Stimulated activated CD4-positive, alpha-beta T cell treated with anti-CD3 and anti-CD28 coated beads, TNF-alpha, amount 100 ng/mL, for 48 hours (primary cell): ENCODE data around the gene PDE4D.
"Not testable (repeated sequence)": the region's sequence is repeated elsewhere in the genome, so short reads cannot be mapped to it uniquely, and the experiment has no call there.

ENCODE experiments used
- DNase-seq, 3 donors: peaks; one replicate each; pipeline ENCODE4 v3.0.0-alpha.2; 2020; ENCODE audit warnings: low read depth in 3 of 3

Gene PDE4D

DNA sequence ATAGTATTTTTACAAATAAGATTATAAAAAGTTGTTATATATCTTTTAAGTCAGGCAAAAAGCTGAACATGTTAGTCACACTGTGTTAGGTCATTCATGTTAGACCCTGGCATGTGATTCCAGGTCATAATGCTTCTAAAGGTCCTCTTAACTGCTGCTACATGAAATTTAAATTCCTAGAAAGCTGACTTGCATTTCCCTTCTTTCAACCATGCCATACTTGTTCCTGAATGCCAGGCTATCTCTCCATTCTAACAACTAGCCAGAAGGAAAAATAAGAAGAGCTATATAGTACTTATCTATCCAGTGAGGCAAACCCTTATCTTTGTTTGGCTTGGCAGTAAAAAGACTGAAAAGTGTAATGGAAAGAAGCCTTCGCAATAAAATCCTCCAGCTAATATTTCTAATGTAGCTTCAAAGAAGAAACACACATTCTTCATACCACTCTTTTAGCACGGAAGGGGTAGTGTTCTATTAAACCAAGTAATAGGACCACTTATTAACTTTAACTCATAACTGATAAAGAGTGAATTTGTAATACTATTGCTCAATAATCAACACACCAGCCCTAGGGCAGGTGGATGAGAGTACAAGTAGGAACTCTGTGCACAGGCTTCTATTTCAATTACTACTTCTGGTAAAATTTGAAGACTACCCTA, 310.2 kb downstream of the PDE4D start:
- no peak for DNase-seq

DNA sequence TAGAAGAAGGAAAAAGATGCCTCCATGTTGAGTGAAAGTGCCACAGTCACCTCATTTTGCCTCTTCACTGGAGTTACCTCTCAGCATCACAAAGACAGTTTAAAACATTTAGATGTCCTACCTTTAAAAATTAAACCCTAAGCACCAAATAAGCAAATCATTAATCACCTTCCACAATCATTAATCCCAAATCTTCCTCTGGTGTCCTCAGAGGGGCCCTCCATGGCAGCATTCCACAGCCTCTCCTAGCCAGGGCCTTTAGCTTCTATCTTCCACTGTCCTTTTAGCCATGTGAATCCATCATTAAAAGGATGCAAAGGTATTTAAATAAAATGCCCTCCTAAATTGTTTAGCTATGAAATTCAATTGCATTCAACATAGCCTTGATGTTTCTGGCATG, 310.8 kb downstream of the PDE4D start:
- no peak for DNase-seq

DNA sequence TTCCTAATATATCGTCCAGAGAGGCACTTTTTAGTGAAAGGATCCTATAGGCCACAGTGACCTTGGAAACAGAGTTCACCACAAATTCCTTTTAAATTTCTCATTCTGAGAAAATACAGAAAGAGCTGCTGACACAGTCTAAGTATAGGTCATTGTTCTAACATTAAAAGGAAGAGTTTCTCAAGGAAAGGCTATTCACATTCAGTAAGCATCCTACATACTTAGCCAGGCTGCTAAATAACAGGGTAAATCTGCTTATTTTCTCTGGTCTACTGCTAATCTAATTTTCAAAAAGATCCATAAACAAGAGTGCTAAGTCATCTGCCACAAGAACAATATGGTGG, 313.7 kb downstream of the PDE4D start:
- DNase-seq = no peak

DNA sequence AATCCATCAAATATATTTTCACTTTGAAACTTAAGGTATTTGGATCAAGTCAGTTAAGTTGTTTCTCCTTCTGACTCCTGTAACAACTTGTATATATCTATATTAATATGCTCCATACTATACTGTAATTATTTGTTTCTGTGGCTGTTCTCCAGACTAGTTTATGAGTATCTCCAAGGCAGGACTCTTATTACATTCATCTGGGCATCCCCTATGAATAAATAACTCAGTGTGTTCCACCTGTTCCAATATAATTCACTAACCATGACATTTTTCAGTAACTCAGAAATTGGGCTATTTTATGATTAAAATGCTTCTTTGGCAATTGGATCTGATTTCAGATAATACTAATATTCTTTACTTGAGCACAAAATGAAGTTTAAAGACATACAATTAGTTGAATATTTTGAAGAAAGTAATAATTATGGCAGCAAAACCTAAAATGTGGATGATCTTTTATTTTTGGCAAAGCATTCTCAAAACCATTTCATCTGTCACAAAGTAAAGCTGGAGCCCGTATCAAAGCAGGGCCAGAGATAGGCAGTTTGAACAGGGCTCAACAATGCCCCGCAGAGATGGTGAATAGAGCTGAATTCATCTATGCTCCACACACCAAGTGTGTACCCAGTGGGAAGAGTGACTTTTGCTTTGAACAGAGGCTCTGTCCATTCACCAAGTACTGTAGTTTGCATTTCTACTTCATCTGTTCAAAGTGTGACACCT, 314.3 kb downstream of the PDE4D start:
- DNase-seq = no peak

DNA sequence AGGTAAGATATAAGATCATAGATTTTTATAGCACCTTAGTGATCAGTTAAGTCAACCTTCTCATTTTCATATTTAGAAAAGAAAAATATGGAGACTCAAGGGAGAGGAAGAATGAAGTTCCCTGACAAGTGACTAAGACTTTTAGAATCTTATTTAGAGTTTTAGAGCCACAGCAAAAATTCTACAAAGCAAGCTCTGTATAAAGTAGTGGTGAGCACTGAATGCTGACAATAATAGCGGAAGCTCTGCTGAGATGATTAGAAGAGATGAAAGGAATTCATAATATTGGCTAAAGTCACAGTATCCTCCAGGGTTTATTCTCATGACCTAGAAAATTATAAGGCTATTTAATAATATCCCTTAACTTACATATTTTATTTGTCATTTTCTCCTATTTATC, 316.0 kb downstream of the PDE4D start:
- DNase-seq = no peak

DNA sequence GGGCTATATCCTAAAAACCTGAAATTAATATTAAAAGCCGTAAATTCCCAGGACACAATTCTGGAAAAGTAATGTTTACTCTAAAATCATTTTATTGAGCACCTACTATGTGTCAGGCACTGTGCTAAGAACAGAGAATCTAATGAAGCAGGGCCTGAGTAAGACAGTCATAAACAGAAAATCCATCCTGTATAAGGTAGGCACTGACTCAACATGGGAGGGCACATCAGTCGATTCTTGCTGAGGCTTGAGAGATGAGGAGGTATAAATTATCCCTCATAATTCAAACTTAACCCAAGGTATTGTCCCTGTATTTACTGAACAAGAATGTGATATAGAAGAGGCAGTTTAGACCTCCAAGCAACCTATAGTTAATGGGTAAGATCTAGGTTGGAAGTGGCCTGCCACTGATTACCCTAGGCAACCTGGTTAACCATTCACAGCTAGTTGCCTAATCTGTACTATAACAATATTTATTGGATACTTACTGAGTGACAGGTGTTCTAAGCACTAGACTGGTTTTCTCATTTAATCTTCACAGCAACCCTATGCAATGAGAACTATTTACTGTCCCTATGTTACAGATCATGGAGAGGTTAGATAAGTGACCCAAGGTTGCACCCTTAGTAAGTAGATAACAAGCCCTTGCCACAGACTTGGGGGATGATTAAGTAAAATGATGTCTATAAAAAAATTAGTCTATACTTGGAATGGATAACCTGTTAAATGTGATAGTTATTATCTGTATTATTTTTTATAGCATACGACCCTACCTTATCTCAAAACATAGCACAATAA, 317.7 kb downstream of the PDE4D start:
- DNase-seq = no peak

DNA sequence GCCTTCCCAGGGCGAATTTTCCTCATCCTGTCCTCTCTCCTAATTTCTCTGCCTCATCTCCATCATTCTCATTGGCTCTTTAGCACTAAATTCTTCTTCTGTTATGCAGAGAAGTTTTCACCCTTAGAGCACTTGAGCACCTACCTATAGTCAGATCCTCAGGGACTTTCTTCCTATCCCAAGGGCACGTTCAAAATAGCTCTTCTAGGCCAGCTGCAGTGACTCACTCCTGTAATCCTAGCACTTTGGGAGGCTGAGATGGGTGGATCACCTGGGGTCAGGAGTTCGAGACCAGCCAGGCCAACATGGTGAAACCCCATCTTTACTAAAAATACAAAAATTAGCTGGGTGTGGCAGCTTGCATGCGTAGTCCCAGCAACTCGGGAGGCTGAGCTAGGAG, 320.0 kb downstream of the PDE4D start:
- DNase-seq = not testable (repeated sequence)

DNA sequence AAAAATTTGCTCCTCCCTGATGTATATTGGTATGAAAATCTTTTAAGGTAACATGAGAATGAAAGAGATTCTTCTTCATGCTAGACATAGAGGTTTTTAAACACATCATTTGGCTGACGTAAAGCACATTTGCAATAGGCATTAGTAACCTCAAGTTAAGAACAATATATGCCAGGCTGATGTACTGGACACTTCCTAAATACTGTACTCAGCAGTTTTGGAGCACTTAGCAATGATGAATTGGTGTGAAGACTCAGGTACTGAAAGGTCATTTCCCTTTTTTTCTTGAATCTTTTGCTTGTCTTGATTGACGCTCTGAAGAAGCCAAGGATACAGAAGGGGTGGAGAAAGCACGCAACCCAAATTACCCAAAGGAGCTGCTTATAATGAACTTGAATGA, 322.5 kb downstream of the PDE4D start:
- no peak for DNase-seq

DNA sequence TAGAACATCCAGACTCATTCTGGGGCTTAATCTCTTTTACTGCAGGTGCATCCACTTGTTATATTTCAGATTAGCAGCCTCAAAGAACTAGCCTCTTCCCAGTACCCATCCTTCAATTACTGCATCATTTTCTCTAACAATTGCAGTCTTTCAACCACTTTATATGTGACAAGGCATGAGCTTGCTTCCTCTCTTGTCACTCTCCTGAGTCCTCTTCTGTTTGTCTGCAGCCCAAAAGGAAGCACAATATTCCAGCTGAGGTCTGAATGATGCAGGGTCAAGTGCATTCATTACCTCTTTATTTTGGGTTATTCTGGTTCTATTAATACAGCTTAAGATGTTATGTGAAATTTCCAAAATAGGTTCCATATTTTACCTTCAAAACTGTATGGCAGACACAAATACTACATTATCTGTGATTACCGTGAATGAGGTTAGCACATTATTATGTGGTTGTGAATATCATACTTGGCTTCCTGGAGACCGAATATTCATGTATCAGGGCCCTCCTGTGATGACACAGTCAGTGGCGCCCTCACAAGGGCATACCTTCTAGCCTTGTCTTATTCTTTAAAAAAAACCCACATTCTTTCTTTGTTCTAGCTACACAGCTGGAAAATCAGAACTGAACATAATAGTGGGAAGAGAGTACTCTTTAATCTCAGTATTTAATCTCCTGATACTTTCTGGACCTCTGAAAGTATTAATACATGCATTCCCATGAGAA, 323.8 kb downstream of the PDE4D start:
- no peak for DNase-seq

DNA sequence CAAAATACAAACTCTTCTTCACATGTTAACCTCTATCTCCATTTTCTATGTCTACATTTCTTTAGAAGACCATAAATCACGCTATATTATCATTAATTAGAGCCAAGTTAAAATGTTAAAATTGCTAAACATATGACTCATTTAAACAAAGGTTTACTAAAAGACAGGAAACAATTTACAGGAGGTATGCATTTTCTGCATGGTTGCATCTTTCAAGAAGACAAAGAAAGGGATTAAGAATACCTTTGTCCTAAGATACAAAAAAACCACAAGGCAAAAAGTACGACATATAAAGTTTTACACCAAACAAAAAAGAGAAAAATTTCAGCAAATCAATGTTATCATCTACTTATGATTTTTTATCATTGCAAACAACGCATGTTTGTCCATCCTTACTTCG, 324.4 kb downstream of the PDE4D start:
- no peak for DNase-seq

DNA sequence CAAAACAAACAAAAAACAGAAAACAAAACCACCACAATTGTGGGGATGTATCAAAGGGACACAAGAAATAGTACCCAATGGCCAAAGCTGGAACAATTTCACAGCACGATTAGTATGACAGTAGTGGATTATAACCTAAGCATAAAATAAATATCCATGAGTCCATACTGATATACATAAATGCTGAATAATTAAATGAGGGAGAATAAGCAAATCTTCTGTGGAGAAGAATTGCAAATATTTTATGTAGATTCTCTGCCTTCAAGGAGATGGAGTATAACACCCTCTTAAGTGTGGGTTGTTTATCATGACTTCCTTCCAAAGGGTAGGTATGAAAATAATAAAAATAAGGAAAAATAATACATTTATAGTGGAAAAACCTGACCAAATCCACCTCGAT, 325.4 kb downstream of the PDE4D start:
- no peak for DNase-seq

DNA sequence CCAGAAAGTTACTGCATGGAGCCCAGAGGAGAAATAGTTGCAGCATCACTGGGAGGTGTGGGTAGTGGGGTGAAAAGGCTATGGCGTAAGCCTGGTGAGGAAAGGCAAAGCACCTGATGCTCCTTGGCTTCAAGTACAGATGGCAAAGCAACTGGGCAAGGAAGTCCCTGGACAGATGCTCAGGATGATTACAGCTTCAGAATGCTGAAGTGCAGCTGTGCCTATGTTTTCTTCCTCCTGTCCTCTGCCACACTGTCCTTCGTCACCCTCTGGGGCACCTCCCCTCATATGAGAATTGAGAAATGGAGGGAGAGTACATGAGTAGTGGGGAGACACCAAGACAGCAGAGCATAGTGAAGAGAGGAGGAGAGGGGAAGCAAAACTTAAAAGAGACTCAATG, 328.0 kb downstream of the PDE4D start:
- DNase-seq = no peak

DNA sequence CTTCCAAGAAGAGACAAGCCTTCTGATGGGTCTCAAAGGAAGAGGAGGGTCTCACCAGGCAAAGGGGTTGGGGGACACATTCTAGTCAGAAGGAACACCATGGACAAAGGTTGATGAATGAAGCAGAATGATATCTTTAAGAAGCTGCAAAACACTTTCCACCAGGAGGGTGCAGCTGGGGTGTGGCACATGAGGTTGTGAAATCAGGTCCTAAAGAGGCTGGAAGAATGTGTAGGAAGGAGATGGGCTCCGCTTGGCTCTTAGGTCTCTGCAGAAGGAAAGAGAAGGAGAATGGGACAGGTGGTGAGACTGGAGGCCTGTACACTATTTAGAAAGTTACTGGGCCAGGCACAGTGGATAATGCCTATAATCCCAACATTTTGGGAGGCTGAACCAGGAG, 328.6 kb downstream of the PDE4D start:
- DNase-seq = no peak

DNA sequence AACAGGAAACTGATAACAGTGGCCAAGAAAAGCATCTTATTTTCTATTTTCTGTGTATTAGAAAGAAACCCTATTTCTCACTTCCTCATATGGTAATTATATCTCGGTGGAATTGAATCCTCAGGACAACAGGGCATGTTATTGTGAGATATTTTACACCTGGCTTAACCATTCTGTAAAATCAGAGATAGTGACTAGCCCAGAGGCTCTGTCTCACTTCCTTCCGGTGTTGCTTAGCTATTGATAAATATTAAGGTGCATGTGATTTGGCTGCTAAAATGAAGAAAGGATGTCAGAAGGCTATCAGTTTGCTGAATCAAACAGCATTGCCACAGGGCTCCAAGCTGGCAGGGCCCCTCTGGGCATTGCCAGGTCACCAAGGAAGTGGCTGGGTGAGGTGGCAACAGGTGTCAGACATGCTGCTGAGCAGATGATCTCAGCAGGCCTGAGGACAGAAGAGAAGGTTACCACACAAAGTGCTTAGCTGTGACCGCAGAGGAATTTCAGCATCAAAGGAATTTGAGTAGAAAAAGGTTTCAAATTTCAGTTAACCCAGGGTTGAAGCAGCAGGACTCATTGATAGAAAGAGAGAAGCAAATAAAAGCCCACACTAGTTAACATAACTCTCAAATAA, 330.7 kb downstream of the PDE4D start:
- DNase-seq = no peak

DNA sequence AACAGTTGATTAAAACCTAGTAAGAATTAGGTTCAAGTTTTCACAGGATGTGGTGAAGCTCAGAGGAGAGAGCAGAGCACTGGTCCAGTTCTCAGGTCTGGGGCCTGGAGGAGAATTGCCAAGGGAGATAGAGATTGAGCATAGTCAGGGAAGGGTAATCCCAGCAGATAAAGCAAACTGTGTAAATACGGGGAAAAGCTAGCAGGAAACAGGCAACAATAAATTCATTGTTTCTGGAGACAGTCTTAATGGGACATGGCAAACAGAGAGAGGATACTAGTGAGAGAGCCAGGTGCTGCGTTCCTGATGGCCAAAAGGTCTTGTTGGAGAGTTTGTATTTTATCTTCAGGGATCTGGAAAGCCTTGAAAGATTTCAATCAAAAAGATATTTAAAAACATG, 333.0 kb downstream of the PDE4D start:
- no peak for DNase-seq

DNA sequence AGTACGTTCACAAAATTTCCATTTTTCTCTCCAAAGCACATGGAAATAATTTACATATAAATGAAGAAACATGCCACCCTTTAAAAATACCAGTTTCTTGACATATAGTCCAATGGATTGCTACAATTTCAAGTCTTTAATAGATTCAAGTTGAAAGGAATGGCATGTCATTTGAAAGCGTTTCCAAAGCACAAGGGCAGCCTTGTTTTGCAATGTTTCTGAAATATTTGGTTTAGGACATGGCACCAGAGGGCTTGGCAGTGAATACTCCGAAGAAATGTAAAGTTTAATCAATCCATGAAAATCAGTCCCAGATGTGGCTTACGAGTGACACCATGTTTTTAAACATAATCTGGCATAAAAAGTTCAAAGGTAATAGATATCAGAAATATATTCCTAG, 333.7 kb downstream of the PDE4D start:
- DNase-seq = no peak

DNA sequence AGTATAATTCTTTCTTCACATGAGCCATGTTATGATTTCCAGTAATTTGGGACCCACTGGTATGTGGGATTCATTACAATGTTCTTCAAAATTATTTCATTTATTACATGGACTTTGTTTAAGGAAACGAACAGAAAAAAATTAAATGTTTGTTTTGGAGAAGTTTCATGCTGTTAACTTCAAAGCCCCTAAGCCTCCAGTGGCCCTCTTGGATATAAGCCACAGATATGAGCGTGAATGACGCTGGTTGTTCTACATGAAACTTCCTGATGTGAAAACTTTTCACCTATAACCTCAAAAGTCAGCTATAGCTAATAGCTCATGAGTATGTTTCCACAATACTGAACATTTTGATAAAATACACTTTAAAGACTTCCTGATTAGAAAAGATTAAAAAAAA, 334.2 kb downstream of the PDE4D start:
- no peak for DNase-seq

DNA sequence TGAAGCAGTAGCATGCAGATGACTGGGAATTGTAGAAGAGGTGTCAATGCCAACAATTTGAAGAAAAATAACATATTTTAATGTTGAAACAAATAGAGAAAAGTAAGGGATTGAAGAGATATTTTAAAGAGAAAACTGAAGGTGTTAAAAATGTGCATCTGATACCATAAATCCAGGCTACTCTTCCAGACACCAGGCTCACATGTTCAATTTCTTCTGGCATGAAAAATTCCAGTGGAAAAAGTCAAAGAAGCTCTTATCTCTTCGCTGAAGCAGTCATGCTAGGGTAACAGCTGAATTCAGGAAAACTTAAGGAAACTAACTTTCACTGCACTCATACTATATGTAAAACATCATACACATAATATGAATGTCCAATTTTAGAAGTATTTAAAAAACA, 335.0 kb downstream of the PDE4D start:
- no peak for DNase-seq

DNA sequence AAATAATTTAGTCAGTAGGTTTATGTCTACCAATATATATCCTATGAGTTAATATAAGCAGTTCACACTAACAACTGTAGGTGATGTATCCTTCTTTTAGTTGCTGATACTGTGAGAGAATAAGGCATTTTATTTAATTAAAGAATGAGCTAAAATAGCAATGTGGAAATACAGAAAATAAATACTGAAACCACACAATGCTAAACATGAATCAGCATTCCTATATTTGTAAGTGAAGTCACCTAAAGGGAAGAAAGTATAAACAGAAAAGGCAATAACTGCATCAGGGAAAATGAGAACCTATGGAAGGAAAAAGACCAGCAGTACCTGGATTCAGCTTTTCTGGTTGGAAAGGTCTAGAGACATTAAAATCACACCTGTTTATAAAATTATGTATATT, 336.0 kb downstream of the PDE4D start:
- no peak for DNase-seq

DNA sequence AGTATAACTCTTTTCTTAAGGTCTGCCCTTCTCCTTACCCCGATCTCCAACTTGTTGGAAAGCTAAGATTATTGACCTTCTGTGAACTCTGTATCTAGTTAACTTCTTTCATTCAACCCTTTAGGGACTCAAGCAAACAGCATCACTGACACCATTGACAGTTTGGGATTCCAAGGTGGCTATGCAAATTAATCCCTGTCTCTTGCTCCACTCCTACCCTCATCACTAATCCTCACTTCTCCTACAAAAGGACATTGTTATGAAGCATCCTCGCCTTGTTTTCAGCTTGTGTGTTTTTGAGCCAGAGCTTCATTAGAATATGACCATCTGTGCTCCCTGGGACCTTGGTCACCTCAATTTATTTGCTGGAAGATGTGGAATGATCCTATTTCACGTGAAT, 337.9 kb downstream of the PDE4D start:
- DNase-seq = no peak

DNA sequence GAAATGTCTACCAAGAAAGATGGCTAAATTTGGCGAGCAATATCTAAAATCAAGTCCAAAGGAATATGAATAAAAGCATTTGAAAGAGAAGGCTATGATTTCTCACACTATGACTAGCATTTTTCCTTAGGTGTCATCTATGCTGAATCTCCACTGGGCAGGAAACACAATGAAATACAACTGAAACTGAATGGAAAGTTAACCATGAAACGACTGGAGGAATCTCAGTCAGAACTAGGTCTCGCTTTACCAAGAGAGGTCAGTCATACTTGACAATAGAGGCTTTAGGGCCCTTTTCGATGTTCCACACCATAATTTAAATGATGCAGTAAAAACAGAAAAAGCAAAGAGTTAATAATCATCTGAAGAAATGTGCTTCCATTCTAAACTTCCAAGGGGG, 339.0 kb downstream of the PDE4D start:
- DNase-seq = no peak

DNA sequence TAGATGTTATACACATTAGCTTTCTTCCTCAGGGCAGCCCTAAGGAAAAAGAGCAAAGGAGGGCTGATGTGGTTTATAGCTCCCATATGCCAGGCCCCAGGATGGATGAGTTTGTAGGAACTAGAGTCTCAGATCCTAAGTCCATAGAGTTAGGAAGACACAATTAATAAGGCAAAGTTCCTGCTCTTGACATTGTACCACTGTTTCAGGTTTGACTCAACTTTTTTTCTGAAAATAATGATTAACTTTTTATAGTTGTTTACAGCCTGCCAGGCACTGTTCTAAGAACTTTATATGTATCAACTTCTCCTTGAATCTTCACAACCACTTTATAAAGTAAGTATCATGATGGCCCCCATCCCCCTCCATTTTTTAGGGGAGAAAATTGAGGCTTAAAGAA, 339.5 kb downstream of the PDE4D start:
- no peak for DNase-seq
